Measurements from ENCODE around the gene CRLF1. TPM values are rescaled to one million over a fixed set of nuclear protein-coding genes. Genes with fewer than 3 reads are reported as not detected.

CRLF1 gene
- total RNA-seq, 1 experiment from 2014 or later: 0.46 TPM

GRCh38 chr19:18587962-18588610, 18.5 kb downstream of the CRLF1 start:
- ChIA-PET POLR2A (ENCODE audit: unreplicated experiment) (interaction anchor here (0.5 to 0.8 kb wide), 3 partner anchors 30 to 1871 kb away, joined by 3 to 14 read pairs (median 4); no protein-coding TSS in a partner anchor), CTCF (interaction anchor here (0.9 kb wide), 1 partner anchor 243 kb away, joined by 3 read pairs; no protein-coding TSS in a partner anchor)
- H3K36me3 ChIP-seq (ENCODE audit: low read depth): no peaks in the 10 kb centered on the region; the same call in 1 of the 2 replicates
- intact Hi-C loops (cut with micrococcal nuclease; ENCODE audit: unreplicated experiment): loop anchor here (5.0 kb wide), 1 partner anchor 244 kb away; the partner anchor contains the start of gene UPF1
- TF ChIP-seq CTCF (conservative IDR thresholded peaks at IDR 0.05) (no peak), EZH2 (IDR thresholded peaks at IDR 0.05; ENCODE audit: low read depth) (no peak)
- no peaks in the 10 kb centered on the region for H3K9me3 ChIP-seq (ENCODE audit: insufficient read depth, low read depth)
- peak overlapping the region; percentile 79 for H3K4me3 ChIP-seq
- peak overlapping the region; percentile 92 for H2AFZ ChIP-seq
- BruUV-seq (replicated peaks): TSS peak; percentile 80
- no peaks in the 10 kb centered on the region for H3K9me2 ChIP-seq (ENCODE audit: insufficient read depth)
- H3K27me3 ChIP-seq (ENCODE audit: insufficient read depth, low read depth): no peaks in the 10 kb centered on the region
- H3K4me1 ChIP-seq (replicated peaks; ENCODE audit: insufficient read depth): peaks cover 11% of the 10 kb centered on the region
- H3K27ac ChIP-seq: peak overlapping the region; percentile 64
- H4K20me1 ChIP-seq (ENCODE audit: insufficient read depth): no peaks in the 10 kb centered on the region
- peaks cover 14% of the 10 kb centered on the region; the same call in 1 of the 2 replicates for H3K79me2 ChIP-seq (ENCODE audit: low read depth)
- peak overlapping the region; percentile 84 for H3K4me2 ChIP-seq
- peaks cover 38% of the 10 kb centered on the region; the same call in 1 of the 2 replicates for H3F3A ChIP-seq (ENCODE audit: insufficient read depth, low read depth)
- DNase-seq: no peak

GRCh38 chr19:18587561-18587960, 19.0 kb downstream of the CRLF1 start:
- no peaks in the 10 kb centered on the region; the same call in 1 of the 2 replicates for H3K36me3 ChIP-seq (ENCODE audit: low read depth)
- TF ChIP-seq CTCF (conservative IDR thresholded peaks at IDR 0.05) (no peak), EZH2 (IDR thresholded peaks at IDR 0.05; ENCODE audit: low read depth) (no peak)
- no peak overlapping the region for H3K27ac ChIP-seq
- H3K4me3 ChIP-seq: no peak overlapping the region
- peaks cover 14% of the 10 kb centered on the region; the same call in 1 of the 2 replicates for H3K79me2 ChIP-seq (ENCODE audit: low read depth)
- POLR2A ChIA-PET (ENCODE audit: unreplicated experiment): interaction anchor here (0.5 to 0.8 kb wide), 2 partner anchors 29 to 63 kb away, joined by 3 to 14 read pairs; no protein-coding TSS in a partner anchor
- H3K4me2 ChIP-seq: peak overlapping the region; percentile 84
- peaks cover 11% of the 10 kb centered on the region for H3K4me1 ChIP-seq (replicated peaks; ENCODE audit: insufficient read depth)
- intact Hi-C loops (cut with micrococcal nuclease; ENCODE audit: unreplicated experiment): loop anchor here (5.0 kb wide), 1 partner anchor 245 kb away; the partner anchor contains the start of gene UPF1
- H3F3A ChIP-seq (ENCODE audit: insufficient read depth, low read depth): peaks cover 34% of the 10 kb centered on the region; the same call in 1 of the 2 replicates
- no peak for DNase-seq
- BruUV-seq (replicated peaks): no TSS peak
- H3K9me2 ChIP-seq (ENCODE audit: insufficient read depth): no peaks in the 10 kb centered on the region
- H3K9me3 ChIP-seq (ENCODE audit: insufficient read depth, low read depth): no peaks in the 10 kb centered on the region
- H3K27me3 ChIP-seq (ENCODE audit: insufficient read depth, low read depth): no peaks in the 10 kb centered on the region
- H2AFZ ChIP-seq: no peak overlapping the region
- no peaks in the 10 kb centered on the region for H4K20me1 ChIP-seq (ENCODE audit: insufficient read depth)
- CTCF ChIA-PET: no interaction called here

GRCh38 chr19:18586306-18586705, 20.3 kb downstream of the CRLF1 start:
- Histone ChIP-seq H3K4me3 (no peak overlapping the region), H3K36me3 (ENCODE audit: low read depth) (no peaks in the 10 kb centered on the region; the same call in 1 of the 2 replicates), H3K27me3 (ENCODE audit: insufficient read depth, low read depth) (no peaks in the 10 kb centered on the region), H3K79me2 (ENCODE audit: low read depth) (peaks cover 14% of the 10 kb centered on the region; the same call in 1 of the 2 replicates), H3K9me2 (ENCODE audit: insufficient read depth) (no peaks in the 10 kb centered on the region), H3K4me1 (replicated peaks; ENCODE audit: insufficient read depth) (peaks cover 11% of the 10 kb centered on the region), H2AFZ (no peak overlapping the region), H3K9me3 (ENCODE audit: insufficient read depth, low read depth) (no peaks in the 10 kb centered on the region), H3K4me2 (no peak overlapping the region), H3F3A (ENCODE audit: insufficient read depth, low read depth) (peaks cover 23% of the 10 kb centered on the region; the same call in 1 of the 2 replicates), H4K20me1 (ENCODE audit: insufficient read depth) (no peaks in the 10 kb centered on the region), H3K27ac (no peak overlapping the region)
- intact Hi-C loops (cut with micrococcal nuclease; ENCODE audit: unreplicated experiment): loop anchor here (5.0 kb wide), 1 partner anchor 246 kb away; the partner anchor contains the start of gene UPF1
- ChIA-PET POLR2A (ENCODE audit: unreplicated experiment) (no interaction called here), CTCF (interaction anchor here (0.6 kb wide), 2 partner anchors 405 to 600 kb away, joined by 3 to 4 read pairs; no protein-coding TSS in a partner anchor)
- no TSS peak for BruUV-seq (replicated peaks)
- DNase-seq: no peak
- no peak for TF ChIP-seq EZH2 (IDR thresholded peaks at IDR 0.05; ENCODE audit: low read depth)
- no peak for TF ChIP-seq CTCF (conservative IDR thresholded peaks at IDR 0.05)

All from PC-9 (cell line).